AG09309 (cell line): Measurements from ENCODE around the gene PCNX1.

Experiments
- DNase-seq: peaks from one replicate; pipeline ENCODE4 v3.0.0-alpha.2; 2010; ENCODE audit warnings: low read depth
- H3K4me3 ChIP-seq: 2 replicates; pipeline ENCODE4 v1.5.1; 2011; ENCODE audit warnings: mild to moderate bottlenecking, low read depth, low read length, moderate library complexity; ENCODE audit not compliant: control insufficient read depth
- TF ChIP-seq, protein P1 (sequence below): IDR thresholded peaks from 2 replicates; pipeline ENCODE4 v1.5.1; 2011; ENCODE audit warnings: mild to moderate bottlenecking, low read depth, low read length, inconsistent platforms; ENCODE audit not compliant: insufficient read depth, control insufficient read depth; ENCODE audit errors: missing control alignments

PCNX1 gene

GRCh38 chr14:71050227-71050823 is 143.1 kb downstream of the PCNX1 start:
- TF ChIP-seq, protein P1, sequence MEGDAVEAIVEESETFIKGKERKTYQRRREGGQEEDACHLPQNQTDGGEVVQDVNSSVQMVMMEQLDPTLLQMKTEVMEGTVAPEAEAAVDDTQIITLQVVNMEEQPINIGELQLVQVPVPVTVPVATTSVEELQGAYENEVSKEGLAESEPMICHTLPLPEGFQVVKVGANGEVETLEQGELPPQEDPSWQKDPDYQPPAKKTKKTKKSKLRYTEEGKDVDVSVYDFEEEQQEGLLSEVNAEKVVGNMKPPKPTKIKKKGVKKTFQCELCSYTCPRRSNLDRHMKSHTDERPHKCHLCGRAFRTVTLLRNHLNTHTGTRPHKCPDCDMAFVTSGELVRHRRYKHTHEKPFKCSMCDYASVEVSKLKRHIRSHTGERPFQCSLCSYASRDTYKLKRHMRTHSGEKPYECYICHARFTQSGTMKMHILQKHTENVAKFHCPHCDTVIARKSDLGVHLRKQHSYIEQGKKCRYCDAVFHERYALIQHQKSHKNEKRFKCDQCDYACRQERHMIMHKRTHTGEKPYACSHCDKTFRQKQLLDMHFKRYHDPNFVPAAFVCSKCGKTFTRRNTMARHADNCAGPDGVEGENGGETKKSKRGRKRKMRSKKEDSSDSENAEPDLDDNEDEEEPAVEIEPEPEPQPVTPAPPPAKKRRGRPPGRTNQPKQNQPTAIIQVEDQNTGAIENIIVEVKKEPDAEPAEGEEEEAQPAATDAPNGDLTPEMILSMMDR: peak; percentile 14
- no peak for DNase-seq
- no peak overlapping the region for H3K4me3 ChIP-seq

DNA sequence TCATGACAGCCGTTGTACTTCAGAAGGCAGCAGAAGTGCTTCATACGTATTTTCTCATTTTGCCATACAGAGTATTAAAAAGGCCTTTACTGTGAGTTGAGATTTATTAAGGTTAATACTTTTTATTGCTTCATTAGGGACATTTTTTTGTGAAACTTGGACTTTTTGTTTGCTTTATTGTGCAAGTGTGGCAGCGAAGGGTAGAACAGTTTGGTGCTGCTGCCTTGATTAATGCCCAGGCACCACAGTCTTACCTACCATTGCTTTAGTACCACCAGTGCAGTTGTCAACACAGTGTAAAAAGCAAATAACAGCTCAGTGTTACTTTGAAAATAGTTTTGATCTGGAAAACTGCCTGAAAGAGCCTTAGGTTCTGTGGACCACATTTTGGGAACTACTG is 147.4 kb downstream of the PCNX1 start:
- TF ChIP-seq, protein P1: no peak
- DNase-seq: no peak

DNA sequence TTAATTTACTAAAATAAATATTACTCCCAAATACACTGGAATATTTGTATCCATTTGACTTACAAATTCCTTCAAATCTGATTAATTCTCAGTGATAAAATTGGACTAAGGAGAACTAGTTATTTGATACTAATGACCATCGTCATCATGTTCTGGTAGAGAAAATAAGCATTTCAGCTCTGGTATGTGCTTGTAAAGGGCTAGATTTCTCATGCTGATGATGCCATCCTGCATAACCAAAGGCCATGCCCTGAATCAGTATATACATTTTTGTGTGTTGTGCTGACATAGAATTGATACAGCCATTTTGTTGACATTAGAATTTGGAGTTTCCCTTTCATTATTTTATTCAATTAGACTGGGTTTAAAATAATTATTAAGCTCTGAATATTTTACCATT is 148.9 kb downstream of the PCNX1 start:
- TF ChIP-seq, protein P1: no peak
- H3K4me3 ChIP-seq: no peak overlapping the region
- DNase-seq: no peak

More for the DNA sequence above, 147.4 kb downstream of the PCNX1 start:
- no peak overlapping the region for H3K4me3 ChIP-seq

DNA sequence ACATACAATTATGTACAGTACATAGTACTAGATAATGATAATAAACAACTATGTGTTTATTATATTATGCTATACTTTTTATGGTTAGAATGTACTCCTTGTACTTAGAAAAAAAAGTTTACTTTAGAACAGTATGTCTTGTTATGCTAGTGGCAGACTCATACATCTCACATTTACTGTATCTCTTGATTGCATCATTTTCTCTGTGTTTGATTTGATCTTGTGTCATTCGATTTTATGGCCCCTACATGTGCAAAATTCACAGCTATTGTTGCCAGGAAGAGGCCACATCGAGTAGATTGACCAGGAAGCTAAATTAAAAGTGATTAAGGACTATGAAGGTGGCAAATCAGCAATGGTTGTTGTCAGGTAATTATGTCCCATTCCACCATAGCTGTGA is 153.0 kb downstream of the PCNX1 start:
- H3K4me3 ChIP-seq: no peak overlapping the region
- no peak for DNase-seq
- TF ChIP-seq, protein P1: no peak

- H3K4me3 ChIP-seq: no peak overlapping the region
- TF ChIP-seq, protein P1: no peak
- DNase-seq: no peak
These were observed 153.7 kb downstream of the PCNX1 start for GRCh38 chr14:71060825-71061455.

DNA sequence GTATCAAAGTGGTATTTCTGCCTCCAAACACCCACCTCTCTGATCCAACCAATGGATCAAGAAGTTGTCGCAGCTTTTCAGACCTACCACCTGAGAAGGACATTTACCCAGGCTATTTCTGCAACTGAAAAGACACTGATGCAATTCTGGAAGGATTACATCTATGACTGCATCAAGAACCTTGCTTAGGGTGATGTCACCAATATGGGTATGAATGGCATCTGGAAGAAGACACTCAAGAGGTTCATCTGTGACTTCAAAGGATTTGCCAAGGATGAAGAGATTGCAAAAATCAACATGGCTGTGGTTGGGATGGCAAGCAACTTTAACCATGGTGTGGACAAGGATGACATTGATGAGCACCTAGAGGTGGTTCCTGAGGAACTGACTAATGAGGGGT is 154.2 kb downstream of the PCNX1 start:
- TF ChIP-seq, protein P1: no peak
- no peak for DNase-seq
- no peak overlapping the region for H3K4me3 ChIP-seq
